GM21381 (cell line): ENCODE data around the gene GSDME.

Experiments used
- ATAC-seq: cut with Tn5 transposase; IDR thresholded peaks from one replicate; pipeline ENCODE4 v1.9.1; 2021; ENCODE audit warnings: mild to moderate bottlenecking, moderate library complexity; ENCODE audit not compliant: unreplicated experiment

GSDME gene

GRCh38 chr7:24724451-24725190, 32.6 kb downstream of the GSDME start:
- ATAC-seq: no peak

DNA sequence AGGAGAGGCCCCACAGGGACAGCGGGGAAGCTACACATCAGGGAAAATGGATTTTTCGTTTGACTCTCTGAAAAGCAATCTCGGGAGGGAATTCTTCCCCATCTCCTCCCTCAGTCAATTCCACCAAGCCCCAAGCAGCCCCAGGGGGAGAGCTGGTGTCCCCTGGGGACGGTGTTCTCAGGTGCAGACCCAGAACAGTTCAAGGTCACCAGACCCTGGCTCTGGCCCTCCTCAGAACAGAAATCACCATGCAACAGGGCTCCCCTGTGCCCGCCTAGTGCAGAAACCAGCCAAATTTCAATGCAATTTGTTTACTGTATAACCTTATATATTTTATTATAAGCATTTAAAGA, 34.1 kb downstream of the GSDME start:
- ATAC-seq: no peak

DNA sequence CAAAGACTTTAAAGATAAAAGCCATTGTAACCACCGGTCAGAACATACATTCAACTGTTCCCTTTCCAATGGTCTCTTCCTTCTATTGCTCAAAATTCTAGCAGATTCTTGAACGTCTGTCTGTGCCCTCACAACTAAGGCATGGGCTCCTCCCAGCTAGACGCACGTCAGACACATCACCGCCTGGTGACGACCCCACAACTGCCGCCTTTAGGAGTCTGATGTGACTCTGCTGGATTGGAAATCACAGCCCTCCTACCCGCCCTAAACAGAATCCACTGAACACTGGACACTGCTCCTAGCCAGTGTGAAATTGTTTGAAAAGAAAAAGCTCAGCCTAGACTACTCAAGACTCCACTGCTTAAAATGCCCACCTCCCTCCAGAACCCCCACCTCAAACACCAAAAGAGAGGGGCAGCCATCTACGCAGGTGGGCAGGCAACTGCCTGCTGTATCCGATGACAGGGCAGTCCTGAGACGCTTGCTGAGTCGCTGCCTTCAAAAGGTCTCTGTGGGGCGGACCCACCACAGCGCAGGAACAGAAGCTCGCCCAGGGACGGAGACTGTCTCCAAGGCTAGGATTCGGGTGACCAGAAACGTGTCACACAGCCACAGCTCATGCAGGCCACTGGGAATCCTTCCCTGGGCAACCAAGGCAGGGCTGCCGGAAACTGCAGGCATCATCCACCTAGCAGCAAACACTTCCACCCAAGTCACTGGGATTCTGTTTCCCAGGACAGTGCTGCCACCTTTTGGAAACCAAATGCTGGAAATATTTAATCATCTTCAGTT, 34.7 kb downstream of the GSDME start:
- no peak for ATAC-seq

- ATAC-seq: no peak
Measured at GRCh38 chr7:24721481-24722001, 35.7 kb downstream of the GSDME start.

GRCh38 chr7:24720283-24720682, 37.0 kb downstream of the GSDME start:
- ATAC-seq: no peak

DNA sequence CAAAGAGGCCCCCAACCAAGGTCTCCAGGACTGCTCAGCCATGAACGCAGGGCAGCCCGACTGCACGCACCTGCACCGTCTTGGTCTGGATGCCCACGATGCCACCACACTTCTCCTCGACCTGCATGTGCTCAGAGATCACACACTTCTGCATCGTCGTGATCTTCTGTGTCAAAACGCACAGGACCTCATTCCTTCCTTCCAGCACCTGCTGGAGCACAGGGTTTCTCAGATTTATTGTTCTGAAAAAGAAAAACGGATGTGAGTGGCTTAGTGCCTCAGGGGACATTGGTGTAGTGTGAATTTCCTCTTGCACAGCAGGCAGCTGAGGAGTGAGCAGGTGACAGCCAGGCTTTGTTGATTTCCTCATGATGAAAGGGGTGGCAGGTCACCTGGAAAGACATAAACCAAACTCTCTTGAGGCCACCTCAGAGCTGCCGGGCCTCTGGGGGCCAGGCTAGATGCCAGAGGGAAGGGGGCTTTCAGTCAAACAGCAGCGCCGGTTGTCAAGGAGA, 38.2 kb downstream of the GSDME start:
- ATAC-seq: peak; percentile 63

GRCh38 chr7:24718431-24718831, 38.8 kb downstream of the GSDME start:
- ATAC-seq: no peak

GRCh38 chr7:24717694-24718320, 39.5 kb downstream of the GSDME start:
- no peak for ATAC-seq

DNA sequence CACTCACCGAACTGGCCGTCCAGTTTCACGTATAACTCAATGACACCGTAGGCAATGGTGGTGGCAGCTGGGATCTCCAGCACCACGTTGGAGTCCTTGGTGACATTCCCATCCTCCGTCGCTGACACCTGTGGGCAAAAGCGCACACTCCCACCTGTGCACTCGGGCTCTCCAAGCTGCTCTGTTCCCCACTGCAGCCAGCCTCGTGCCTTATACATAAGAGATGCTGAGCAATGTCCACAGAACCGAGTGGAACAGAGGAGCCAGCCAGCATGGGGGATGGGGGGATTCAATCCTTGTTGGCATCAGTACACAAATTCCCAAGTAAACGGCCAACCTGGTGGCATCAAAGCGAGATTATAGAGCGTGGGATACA, 40.0 kb downstream of the GSDME start:
- no peak for ATAC-seq

DNA sequence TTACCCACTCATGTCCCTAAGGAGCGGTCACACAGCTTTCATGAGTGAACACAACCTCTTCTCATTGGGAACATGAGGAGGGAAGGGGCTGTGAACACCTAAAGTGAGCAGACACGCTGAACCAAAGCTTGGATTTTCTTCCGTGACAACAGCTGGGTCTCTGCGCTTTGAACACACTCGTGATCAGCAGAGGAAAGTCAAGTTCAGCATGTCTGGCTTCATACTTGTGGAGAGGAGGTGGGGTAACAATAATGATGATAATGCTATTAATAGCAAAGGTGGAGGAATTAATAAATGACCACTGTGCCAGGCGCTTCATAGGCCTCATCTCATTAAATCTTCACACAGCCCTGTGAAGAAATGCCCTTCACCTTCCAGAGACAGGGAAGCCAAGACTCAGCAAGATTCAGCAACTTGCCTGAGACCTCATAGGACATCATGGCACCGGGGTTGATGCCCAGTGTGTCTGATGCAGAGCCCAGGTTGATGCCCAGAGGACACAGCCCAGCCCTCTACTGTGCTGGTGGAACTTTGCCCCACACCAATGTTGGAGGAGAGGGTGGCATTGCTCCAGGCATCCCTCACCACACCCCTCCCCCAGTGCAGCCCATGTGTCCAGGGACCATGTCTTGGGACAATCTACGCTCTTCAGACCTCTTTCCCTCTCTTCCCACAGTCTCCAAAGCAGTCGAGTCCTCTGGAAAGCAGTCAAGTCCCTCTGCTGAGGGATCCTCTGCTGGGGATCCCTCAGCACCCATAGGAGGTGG, 40.6 kb downstream of the GSDME start:
- no peak for ATAC-seq

GRCh38 chr7:24715661-24716479, 41.4 kb downstream of the GSDME start:
- peak; percentile 52 for ATAC-seq

- ATAC-seq: no peak
Measured at GRCh38 chr7:24715171-24715570, 42.1 kb downstream of the GSDME start.

DNA sequence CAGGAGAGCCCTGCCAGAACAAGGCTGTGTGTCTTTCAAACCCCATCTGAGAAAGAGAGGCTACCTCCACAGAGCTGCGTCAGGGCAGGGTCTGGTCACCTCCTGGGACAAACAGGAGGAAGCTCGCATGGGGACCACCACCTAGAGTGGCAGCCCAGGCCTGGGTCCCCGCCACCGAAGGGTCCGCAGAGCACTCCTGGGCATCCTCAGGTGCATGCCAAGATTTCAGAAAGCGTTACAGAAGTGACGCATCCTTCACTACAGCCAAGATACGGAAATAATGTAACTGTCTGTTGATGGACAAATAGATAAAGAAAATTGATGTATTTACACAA, 42.6 kb downstream of the GSDME start:
- no peak for ATAC-seq

DNA sequence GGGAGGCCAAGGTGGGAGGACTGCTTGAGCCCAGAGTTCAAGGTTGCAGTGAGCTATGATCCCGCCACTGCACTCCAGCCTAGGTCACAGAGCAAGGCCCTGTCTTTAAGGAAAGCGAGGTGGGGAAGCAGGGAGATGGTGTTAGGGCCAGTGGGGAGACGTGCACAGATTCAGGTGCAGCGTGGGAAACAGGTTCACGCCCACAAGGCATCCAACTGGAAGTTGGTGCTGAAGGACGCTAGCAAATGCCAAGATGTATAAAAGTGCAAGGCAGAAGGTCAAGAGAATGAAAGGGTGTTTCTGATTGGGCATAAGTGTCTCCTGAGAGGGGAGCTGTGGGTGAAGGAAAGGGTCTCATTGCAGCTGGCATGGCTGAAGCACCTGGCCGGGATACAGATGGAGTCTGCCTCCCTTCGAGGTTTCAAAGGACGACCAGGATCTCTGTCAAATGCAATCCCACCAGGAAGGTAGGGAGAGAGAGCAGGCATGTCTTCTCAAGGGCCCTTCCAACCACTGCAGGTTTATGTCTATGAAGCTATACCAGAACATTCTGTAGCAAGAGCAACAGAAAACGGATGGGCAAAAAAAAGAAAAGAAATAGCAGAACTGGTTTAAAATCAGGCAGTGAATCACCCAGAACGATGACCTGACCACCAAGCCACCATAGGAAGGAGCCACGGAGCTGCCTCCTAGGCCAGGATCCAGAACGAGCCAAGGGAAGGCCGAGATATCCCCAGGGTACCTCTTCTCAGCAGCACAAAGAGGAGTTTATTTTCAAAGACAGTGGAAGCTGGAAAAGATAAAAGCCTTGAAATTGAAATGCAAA, 43.2 kb downstream of the GSDME start:
- ATAC-seq: no peak

DNA sequence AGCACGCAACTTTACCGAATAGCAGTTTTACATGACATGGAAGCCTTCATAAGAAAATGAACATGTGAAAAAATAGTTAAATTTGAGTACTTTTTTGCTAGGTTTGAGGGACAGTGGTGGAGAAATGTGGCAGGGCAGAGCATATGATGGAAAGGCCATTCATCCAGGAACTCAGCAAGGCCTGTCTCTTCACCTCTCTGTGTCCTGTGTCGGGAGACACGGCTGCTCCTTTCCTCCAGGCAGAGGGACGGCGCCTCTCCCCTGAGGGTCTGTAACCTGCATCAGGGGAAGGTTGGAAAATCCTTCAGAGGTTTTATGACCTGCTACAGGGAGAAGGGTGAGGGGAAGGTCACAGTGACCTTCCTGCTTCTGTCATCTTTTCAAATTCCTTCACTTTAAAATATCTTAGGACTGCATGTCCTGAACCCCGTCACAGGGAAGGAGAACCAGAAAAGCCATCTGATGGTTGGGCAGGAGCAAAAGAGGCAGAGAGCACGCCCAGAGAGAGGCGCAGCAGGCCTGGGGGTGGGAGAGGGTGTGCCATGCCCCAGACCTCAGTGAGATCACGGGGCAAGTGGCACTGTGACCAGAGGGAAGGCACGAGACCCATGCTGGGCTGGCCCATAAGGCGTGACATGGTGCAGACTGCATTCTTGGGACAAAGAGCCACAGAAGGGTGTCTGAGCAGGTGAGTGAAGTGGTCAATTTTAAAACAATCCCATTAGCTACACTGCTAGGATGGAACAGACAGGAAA, 44.0 kb downstream of the GSDME start:
- ATAC-seq: no peak

DNA sequence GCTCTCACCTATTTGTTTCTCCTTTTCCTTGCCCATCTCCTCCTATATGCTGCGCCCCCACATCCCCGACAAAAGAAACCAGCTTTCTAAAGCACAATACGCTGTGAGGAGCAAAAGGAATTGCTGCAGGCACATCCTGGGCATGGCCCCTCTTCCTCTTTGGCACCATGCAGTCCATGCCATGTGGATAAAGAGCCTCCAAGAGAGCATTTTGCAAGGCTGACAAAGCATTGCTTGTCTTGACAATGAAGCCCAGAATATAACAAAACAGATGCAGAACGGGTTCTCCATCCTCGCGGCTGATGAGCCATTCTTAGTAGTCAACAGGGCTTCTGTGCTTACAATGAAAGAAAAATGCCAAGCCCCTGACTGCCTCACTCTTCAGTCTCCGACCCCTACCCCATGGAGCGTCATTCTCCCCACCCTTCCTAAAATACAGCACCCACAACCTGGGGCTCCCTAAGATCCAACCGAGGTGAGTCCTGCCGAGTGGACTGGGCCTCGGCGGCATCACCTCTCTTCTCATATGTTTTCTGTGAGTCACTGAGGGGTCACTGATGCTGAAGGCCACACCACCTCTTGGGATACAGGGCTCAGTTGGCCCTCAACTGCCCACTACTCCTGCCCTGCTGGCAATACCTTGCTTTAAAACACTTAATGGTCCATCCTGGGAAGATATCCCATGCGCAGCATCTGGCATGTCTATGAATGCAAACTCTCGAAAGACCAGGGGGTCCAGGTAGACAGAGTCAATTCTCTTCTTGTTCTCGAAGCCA, 47.5 kb downstream of the GSDME start:
- no peak for ATAC-seq

DNA sequence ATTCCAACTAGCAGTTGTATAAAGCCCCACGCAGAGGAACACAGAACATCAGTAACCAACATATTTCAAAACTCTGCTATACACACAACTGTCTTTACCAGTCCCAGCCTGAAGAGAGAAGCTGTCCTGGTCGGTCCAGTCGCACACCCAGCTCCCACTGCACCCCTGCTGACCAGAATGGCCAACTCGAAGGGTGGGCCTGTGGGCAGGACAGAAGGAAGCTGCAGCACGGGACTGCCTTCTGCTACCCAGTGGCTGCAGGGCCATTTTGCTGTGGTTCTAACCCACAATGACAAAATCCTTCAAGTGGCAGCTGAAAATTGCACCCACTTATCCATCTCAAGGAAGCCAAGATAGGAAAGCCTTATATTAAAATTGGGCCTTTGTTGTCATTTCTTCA, 48.2 kb downstream of the GSDME start:
- no peak for ATAC-seq
